GM12872 (cell line): ENCODE results near the gene STK11IP.

Experiments
- TF ChIP-seq, protein P1 (sequence below): IDR thresholded peaks from 3 replicates; pipeline ENCODE4 v1.5.1; 2011; ENCODE audit warnings: low read depth, mild to moderate bottlenecking, low read length, moderate library complexity; ENCODE audit not compliant: insufficient read depth

The STK11IP gene

DNA sequence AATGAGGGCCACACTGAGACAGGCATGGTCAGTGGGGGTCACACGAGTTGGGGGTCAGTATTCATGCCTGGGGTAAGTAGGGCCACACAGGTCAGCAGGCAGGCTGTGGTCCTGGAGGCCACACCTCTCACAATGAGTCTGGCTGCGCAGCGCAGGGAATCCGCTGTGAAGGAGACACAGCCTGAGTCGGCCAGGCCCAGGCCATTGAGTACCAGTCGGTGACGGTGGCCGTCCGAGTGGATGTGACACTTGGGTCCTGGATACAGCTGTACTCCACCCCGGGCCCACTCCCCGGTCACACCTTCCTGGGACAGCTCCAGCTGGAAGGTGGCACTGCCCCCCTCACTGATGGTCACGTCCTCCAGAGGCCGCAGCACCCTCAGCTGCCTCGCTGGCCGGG, 43.3 kb upstream of the STK11IP start:
- TF ChIP-seq, protein P1, sequence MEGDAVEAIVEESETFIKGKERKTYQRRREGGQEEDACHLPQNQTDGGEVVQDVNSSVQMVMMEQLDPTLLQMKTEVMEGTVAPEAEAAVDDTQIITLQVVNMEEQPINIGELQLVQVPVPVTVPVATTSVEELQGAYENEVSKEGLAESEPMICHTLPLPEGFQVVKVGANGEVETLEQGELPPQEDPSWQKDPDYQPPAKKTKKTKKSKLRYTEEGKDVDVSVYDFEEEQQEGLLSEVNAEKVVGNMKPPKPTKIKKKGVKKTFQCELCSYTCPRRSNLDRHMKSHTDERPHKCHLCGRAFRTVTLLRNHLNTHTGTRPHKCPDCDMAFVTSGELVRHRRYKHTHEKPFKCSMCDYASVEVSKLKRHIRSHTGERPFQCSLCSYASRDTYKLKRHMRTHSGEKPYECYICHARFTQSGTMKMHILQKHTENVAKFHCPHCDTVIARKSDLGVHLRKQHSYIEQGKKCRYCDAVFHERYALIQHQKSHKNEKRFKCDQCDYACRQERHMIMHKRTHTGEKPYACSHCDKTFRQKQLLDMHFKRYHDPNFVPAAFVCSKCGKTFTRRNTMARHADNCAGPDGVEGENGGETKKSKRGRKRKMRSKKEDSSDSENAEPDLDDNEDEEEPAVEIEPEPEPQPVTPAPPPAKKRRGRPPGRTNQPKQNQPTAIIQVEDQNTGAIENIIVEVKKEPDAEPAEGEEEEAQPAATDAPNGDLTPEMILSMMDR = no peak

DNA sequence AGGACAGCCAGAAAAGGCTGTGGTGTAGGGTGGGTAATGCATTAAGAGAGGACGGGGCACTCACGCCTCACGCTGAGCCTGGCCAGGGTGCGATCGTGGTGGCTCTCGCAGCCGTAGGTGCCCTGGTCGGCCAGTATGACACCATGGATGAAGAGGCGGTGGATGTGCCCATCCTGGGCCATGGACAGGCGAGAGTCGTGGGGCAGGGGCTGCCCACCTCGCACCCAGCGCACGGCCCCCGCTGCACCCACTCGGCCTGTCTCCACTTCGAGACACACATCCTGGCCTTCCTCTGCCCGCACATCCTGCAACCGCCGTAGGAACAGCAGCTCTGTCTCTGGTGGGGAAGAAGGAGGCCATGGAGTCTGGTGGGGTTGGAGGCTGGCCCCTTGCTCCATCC, 41.7 kb upstream of the STK11IP start:
- TF ChIP-seq, protein P1 = no peak

DNA sequence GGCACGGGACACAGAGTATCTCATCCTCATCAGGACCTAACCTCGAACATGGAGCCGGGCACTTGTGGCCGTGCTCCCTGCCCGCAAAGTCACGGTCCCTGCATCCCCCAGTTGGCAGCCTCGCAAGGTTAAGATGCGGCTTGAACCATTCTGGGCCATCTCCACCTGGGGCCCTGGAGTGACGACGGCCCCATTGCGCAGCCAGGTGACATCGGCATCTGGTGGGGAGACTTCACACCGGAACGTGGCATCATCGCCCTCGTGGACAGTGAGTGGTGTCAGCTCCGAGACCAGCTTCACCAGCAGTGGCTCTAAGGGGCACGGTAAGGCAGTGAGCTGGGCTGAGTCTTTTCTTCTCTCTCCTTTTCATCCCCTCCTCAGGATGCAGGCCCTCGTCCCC, 41.2 kb upstream of the STK11IP start:
- TF ChIP-seq, protein P1 = no peak

DNA sequence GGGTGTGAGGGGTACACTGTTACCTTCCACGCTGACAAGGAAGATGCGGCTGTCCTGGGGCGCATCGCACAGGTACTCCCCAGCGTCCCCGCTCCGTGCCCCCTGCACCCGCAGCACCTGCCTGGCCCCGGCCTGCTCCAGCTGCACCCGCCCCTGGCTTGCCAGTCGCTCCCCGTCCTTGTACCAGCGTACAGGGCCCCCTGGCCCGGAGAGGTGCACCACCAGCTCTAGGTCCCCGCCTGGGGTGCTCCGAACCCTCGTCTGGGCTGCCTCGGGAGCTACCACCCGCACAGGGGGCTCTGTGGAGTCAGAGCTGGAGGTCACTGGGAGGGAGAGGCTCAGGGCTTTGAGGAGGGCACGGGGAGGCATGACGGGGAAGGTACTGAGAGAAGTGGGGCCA, 40.3 kb upstream of the STK11IP start:
- TF ChIP-seq, protein P1 = no peak

DNA sequence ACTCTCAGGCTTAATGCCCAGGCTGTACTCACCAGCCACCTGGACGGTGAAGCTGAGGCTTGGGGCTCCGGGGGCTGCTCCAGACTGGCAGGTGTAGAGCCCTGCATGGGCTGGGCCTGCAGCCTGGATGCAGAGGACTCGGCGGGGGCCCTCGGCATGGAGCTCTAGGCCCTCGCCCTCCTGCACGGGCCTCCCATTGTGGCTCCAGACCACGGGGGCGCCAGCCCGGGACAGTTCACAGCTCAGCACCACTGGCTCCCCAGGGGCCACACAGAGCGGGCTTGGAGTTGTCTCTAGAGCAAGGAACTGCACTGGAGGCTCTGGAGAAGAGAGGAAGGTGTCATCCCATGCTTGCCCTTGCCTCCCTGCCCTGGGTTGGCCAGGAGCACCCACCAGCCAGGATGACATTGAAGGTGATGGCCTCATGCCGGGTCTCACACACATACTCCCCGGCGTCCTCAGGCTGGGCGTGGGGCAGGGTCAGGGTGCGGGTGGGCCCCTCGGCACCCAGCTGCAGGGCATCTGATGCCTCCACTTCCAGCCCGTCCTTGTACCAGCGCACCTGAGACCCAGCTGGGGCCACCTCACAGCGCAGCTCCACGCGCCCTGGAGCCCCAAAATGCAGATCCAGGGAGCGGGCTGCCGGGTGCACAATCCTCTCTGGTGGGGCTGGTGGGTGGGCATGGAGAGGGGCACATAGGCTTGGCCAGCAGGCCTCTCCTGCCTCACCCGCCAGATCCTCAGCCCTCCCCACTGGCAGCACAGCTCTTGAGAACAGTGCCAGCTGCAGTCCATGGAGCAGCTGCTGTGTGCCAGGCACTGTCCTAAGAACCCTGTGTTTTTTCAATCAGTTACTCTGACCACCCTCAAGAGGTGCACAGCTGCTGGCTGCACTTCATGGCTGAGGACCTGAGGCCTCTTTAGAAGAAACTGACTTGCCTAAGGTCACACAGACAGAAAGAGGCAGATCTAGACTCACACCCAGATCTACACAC, 39.6 kb upstream of the STK11IP start:
- TF ChIP-seq, protein P1 = no peak

DNA sequence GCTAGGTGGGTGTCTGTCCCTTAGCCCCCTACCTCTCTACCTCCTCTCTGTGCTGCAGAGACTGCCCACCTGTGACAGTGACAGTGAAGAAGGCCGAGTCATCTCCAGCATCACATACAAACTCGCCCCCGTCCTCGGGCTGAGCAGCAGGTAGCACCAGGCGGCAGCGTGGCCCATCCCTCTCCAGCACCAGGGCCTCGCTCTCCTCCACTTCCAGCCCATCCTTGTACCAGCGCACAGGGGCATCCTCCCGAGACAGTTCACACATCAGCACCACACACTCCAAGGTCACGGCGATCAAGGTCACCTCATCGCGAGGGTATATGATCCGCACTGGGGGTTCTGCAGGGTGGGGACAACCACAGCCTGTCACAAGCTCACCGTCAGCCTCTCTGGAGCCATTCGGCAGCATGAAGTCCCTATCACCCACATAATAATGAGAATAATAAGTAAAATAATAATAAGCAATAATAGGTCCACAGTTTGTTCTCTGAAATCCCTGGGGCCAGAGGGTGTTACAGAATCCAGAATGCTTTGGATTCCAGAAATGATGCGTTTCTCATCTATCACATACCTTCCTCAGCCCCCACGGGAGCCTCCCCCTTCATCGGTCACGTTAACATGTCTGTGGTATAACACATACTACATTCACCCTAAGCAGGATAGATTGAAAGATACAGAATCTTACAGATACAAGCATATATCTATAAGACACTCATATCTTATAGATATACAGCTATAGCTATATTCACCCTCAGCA, 38.3 kb upstream of the STK11IP start:
- TF ChIP-seq, protein P1 = no peak
